GM21825 (cell line): ENCODE measurements around the gene CCDC122.
"Not testable (repeated sequence)": the region's sequence is repeated elsewhere in the genome, so short reads cannot be mapped to it uniquely, and the experiment has no call there.

ENCODE experiments used
- ATAC-seq: cut with Tn5 transposase; IDR thresholded peaks from one replicate; pipeline ENCODE4 v1.9.1; 2021; ENCODE audit warnings: mild to moderate bottlenecking, moderate library complexity; ENCODE audit not compliant: unreplicated experiment

Gene CCDC122

DNA sequence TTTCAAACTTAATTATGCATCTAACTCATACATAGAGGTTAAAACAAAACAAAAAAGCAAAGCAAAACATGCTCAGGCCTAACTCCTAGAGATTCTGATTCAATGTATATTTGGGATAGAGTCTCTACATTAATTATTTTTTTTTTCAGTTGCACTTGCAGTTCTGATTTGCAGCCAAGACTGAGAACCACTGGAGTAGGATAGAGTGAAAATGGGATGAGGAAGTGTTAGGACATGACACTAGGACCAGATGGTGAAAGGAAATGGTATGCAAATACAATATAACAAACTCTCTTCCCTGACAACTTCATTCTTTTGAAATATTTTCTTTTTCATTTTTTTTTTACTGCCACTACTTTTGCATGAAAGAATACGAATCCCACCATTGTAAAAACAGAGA, 1.8 kb downstream of the CCDC122 start:
- no peak for ATAC-seq

DNA sequence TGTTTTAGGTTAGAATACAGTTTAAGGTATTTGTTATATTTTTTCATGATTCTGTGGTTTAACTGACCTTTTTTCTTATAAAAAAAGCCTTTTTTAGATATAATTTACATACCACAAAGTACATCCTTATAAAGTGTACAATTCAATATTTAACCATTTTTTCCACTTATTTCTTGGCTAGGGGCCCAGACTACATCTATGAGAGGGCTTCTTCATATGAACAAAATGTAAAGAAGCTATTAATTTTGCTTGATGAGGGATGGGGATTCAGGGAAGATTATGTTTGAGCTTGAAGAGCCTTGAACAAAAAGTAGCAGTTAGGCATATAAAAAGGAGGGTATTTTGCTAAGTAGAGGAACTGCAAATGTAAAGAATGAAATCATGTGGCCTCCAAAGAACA, 2.2 kb downstream of the CCDC122 start:
- ATAC-seq, result no peak

DNA sequence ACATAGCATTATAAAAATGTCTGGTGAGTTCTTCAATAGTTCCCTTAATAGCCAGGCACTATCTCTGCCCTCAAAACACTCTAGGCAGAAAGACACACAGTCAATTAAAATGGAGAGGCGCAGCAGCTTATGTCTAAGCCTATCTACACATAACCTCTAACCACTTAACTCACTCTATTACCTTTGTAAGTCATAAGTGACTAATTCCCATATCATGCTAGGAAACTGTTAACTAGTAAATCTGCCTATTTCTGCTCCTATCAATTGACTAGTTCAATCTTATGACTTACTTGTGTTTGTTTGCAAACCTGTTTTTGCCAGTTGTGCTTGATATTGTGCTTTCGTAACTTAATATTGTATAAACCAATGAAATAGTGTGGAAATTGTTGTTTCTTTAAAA, 3.2 kb downstream of the CCDC122 start:
- no peak for ATAC-seq

DNA sequence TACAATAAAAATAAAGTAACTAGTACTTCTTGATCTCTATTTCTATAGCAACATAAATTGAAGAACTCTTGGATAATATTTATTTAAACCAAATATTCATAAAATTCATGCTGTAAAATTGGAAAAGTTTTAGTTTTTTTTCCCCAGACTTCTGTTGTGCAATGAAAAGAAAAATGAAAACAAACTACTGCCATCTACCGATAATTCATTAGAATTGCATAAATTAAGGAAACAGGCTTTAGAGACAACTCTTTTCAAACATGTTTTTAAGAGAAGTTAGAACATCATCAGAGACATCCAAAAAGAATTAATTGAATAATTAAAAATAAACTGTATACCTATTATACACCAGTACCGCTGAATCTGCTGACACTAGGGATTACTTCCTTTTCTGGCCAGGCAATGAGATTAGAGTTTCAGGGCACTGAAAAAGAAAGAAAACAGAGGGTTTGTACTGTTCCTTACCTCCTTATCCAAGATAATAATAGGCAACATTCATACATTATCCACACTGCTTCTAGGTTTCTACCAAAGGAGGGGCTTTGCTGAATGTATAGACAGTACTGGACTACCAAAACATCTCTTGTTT, 4.9 kb downstream of the CCDC122 start:
- no peak for ATAC-seq

DNA sequence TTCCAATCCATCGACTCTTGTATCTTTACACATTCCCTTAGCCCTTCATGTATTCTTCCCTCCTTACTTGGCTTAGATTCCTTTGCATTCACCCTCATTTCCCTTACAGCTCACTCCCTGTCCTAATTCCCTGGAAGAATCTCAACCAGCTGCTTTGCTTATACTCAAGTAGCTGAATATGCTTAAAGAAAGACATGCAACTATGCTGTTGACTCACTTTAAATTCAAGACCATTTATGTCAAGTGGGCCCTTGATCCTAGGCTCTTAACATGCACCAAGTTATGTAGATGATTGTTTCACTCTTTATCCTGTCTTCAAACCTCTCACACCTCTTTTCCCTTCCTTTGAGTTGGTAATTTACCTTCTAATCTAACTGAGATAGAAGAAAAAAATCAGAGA, 7.4 kb downstream of the CCDC122 start:
- ATAC-seq, result no peak

DNA sequence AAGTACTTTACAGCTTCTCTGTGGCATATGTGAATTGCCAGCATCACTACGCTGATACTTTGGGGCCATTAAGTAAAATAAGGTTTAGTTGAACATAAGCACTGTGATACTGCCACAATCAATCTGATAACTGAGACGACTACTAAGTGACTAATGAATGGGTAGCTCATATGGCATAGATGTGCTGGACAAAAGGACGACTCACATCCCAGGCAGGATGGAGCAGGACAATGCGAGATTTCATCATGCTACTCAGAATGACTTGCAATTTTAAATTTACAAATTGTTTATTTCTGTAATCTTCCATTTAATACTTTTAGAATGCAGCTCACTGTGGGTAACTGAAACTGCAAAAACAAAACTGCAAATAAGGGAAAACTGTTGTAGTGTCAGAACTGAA, 13.6 kb downstream of the CCDC122 start:
- no peak for ATAC-seq

DNA sequence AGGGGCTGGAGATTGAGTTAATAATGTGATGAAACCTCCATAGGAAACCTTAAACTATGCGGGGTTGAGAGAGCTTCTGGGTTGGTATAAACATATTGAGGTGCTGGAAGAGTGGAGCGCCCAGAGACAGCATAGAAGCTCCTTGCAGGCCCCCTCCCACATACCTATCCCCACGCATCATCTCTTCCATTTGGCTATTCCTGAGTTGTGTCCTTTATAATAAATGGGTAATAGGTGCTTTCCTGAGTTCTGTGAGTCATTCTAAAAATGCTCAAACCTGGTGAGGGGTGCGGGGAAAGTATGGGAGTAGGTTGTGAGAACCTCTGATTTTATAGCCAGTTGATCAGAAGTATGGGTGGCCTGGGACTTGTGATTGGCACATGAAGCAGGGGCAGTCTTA, 14.6 kb downstream of the CCDC122 start:
- no peak for ATAC-seq

DNA sequence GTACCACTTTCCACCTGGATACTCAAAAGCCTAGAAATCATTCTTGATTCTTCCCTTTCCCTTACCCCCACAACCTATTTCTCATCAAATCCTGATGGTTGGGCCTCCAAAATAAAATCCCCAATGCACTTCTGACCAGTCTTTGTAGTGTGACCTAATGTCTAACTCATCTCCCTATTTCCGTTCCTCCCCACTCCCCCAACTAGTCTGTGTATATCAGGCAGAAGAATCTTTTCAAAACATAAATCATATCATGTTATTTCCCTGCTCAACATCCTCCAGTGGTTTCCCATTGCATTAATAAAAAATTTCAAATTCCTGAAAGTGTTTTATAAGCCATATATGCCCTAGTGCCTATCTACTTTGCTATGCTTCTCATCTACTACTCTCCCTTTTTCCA, 17.7 kb downstream of the CCDC122 start:
- ATAC-seq, result no peak

DNA sequence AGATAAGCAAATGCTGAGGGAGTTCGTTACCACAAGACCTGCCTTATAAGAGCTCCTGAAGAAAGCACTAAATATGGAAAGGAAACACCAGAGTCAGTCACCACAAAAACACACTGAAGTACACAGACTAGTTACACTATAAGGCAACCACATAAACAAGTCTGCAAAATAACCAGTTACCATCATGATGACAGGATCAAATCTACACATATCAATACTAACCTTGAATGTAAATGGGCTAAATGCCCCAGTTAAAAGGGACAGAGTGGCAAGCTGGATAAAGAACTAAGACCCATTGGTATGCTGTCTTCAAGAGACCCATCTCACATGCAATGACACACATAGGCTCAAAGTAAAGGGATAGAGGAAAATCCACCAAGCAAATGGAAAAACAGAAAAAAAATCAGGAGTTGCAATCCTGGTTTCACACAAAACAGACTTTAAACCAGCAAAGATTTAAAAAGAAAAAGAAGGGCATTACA, 26.6 kb downstream of the CCDC122 start:
- no peak for ATAC-seq

DNA sequence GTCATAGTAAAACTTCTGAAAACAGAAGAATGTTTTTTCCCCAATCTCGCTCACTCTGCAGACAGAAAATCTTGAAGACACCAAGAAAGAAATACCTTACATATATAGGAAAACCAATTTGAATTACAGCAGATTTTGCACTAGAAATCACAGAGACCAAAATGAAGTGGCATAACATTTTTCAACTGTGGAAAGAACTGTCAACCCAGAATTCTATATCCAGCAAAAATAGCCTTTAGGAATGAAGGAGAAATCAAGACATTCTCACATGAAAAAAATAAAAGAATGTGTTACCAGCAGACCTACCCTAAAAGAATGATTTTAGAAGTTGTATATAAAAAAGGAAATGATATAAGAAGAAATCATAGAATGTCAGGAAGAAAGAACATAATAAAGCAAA, 28.7 kb downstream of the CCDC122 start:
- ATAC-seq, result no peak

DNA sequence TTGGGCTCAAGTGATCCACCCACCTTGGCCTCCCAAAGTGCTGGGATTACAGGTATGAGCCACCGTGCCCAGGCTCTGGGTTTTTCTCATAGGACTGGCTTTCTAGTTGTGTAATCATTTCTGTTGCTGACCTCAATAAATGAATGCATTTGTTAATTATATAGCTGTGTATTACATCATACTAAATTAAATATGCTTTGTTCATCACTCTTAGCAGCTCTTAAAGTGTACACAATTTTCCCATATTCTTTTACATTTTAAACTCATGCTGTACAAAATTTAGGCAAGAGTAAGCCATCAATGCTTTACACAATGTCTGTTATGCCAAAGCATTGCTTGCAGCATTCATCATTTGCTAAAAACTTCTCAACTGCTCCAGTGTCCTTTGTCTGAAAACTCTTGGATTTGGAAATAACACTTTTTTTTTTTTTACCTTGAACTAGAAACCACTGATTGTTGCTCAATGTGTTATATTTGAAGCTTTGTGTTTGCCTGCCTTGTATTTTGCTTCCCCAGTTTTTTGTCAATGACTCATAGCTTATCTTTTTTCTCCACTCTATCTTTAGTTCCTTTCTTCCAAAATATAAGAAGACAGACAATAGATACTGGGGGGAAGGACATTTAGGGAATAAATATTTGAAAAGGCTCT, 31.4 kb downstream of the CCDC122 start:
- no peak for ATAC-seq

DNA sequence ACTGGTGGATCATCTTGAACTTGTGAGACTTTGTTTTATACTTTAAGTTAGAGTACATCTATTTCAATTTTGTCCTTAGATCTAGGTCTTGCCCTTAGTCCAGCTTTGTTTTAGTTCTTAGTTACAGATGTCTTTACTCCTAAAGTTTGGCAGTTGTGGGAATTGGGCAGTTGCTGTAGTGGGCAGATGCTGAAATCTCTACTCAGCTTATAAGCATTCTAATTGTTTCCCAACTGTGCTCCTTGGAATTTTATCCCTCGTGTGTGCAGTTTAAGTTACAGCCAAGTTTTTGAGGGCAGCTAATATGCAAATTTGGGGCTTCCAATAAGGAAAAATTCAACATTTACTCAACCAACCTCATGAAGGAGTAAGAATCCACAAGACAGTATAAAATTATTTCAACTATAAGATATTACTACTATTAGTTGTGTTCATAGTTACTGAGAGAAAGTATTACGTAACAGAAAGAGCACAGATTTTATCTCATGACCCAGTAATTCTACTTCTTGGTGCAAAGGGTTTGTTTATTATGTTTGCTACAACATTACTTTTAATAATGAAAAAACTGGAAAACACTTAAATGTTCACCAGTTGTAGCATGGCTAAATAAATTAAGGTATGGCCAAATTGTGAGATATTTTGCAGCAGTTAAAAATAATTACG, 32.9 kb downstream of the CCDC122 start:
- no peak for ATAC-seq

DNA sequence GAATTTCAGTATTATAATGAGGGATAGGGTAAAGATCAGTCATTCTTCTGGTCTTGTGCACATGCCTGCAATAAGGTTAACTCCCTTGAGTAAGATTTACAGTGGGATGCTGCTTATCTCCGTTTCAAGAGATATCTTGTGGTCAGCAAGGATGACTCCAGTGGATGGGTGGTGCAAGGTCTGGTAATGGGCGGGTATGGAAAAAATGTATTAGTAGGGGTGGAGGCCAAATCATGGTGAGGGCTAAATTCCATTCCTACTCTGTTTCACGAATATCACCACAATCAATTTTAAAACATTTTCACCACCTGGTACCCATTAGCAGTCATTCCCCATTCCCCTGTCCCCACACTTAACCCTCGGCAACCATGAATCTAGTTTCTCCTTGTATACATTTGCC, 40.6 kb downstream of the CCDC122 start:
- ATAC-seq, result no peak

DNA sequence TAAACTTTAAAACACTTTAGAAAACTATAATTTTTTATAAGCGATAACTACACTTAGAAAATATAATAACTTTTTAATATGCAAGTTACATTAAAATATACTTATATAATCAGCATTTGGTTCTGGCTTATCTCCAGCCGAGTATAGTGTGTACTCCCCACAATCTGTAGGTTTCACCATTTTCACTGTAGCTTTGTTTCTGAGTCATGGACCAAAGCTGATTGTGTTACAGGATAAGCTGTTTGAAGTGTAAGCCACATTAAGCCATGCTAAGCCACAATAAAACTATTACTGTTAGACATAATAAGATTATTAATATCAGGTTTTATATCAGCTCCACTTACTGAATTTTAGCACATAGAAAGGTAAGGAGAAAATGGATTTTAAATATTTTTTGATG, 43.8 kb downstream of the CCDC122 start:
- no peak for ATAC-seq

DNA sequence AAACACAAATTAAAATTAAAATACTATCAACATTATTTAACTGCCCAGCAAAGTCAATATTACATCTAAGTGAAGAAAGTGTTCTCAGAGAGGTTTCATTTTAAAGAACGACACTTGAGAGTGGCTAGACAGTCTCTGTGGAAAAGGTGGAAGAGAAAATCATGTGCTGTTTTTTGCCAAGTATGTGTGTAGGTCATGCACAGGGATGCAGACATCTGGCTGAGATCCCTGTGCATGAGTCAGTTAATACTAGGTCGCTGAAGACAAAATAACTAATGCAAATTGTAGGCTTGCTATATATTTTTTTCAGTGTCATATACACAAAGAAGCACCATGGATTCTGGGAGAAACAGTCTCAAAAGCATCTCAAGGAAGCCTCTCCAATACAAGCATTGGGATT, 48.5 kb downstream of the CCDC122 start:
- ATAC-seq, result no peak

DNA sequence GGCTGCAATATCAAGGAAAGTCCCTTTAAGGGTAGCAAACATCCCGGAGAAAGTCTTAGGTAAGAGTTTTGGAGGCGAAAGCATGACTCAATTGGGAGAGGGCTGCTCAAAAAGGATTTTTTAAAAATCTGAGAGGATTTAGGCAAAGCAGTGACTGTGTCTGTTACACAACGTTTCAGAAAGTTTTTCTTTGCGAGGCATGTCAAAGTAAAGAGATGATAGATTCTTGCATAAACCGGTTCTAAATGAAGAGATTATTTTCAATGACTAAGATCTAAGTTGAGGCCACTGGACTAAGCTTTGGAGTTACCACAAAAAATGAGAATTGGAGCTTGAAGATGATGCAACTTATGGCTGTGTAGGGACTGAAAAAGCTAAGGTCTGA, 49.1 kb downstream of the CCDC122 start:
- ATAC-seq, result no peak

DNA sequence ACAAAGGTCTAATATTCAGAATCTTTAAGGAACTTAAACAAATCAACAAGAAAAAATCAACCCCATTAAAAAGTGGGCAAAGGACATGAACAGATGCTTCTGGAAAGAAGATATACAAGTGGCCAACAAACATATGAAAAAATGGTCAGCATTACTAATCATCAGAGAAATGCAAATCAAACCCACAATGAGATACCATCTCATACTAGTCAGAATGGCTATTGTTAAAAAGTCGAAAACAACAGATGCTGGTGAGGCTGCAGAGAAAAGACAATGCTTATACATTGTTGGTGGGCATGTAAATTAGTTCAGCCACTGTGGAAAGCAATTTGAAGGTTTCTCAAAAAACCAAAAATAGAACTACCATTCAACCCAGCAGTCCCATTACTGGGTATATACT, 54.9 kb downstream of the CCDC122 start:
- not testable (repeated sequence) for ATAC-seq

DNA sequence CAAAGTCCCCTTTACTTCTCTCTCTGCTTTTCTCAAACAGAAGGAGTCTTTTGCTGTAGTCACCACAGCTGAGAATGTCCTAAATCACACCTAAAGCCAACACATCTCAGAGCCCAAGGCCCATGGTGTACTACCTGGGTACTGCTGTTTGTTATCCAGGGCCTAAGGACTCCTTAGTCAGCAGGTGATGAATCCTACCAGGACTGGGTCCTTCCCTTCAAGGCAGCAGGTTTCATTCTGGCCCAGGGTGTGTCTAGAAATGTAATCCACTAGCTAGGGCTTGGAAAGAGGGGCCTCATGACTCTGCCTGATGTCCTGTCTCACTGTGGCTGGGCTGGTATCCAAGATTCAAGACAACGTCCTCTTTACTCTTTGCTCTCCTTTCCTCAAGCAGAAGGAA, 56.6 kb downstream of the CCDC122 start:
- no peak for ATAC-seq

DNA sequence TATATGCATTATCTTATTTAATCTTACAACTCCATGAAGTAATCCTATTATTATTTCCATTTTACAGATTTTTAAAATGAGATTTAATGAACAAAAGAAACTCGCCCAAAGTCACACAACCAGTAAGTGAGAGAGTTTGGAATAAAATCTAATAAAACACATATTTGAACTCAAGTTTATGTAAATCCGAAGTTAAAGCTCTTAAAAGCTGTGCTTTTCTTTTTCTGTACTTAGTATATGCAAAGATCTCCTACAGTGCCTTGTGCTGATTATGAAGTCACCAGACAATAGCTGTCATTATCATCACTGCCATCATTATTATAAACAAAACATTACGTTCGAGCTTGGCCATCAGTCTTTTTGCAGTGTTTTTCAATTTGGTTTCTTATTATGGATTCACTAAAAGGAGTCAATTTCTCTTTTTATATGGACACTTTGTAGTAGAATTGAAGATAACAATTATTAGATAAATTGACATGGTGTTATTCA, 63.1 kb downstream of the CCDC122 start:
- ATAC-seq, result no peak

DNA sequence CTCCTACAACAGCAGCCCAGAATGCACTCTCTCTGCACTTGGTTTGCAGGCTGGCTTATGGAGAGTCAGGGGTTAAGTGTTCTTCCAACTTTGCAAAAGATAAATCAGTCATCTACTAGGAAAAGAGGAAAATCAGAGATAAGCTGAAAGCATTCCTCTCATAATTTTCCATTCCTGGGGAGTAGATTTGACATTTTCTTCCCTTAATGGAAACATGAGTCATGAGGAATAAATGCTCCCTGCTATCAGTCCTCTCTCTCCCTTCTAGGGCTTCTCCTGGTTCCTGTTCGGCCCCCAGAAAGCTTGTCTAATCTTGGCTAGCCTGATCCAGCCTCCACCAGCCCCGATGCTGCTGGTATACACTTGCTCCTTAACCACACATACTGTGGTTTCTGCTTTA, 64.3 kb downstream of the CCDC122 start:
- no peak for ATAC-seq

DNA sequence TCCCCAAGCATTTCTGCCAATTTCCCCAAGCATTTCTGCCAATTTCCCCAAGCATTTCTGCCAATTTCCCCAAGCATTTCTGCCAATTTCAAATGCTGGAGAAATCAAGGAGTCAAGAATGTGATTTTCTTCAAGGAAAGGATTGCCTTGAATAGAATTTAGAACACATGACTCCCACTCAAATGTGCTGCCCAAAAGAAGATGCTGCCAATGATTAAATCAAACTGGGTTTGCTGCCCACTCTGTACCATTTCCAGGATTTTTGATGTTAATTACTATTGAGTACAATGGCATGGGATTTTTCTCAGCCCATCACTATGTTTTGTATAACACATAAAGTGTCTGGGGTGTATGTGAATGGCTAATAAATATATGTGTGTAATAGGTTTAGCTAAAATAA, 70.9 kb downstream of the CCDC122 start:
- ATAC-seq, result no peak

DNA sequence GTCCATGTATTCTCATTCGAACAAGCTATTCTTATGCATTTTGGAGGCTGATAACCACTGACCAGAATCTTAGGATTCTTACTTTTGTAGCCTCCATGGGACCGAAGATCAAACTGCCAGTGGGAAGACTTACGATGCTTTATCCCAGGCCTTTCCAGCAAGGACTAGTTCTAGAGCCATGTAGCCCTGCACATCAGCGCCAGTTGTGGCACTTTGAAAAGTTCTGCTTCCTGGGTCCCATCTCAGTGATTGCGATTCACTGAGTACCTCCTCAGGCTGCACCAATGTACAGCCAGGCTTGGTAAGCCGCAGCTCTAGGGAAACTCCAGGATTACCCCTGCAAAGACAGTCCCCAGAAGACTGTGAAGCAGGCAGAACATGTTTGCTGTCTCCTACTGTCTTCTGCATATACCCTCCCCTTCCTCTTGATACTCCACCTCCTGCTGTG, 73.8 kb downstream of the CCDC122 start:
- ATAC-seq, result no peak
